ENCODE results near the gene CD47. TPM values are rescaled to one million over a fixed set of nuclear protein-coding genes. Genes with fewer than 3 reads are reported as not detected.

The CD47 gene
- total RNA-seq, 1 experiment from 2014 or later: 89.7 TPM

- ChIA-PET CTCF (no interaction called here), POLR2A (no interaction called here)
- no TSS peak for BruUV-seq (replicated peaks)
- H3K27ac ChIP-seq (ENCODE audit: low read length): no peak overlapping the region
- no peak for ATAC-seq
- H3K36me3 ChIP-seq (ENCODE audit: control insufficient read depth, insufficient read depth, low read length): no peaks in the 10 kb centered on the region
- no peaks in the 10 kb centered on the region for H3K4me1 ChIP-seq (ENCODE audit: control insufficient read depth, insufficient read depth, low read length)
- intact Hi-C loops (cut with micrococcal nuclease; ENCODE audit: unreplicated experiment): no loop called here
- in situ Hi-C loops (cut with HindIII; ENCODE audit: low pct_unique_long_range_greater_than_20kb, low sequenced_read_pairs): no loop called here
- no peak overlapping the region for H3K4me3 ChIP-seq (ENCODE audit: low read depth in 2 of 2, low read length in 2 of 2)
- H3K27me3 ChIP-seq (ENCODE audit: control insufficient read depth, insufficient read depth, low read length): no peaks in the 10 kb centered on the region
- no peak for DNase-seq (ENCODE audit: low read depth, low spot score)
- no peaks in the 10 kb centered on the region for H3K9me3 ChIP-seq (ENCODE audit: control insufficient read depth, insufficient read depth, low read depth, low read length)
- TF ChIP-seq SIN3A (IDR thresholded peaks at IDR 0.05; ENCODE audit: borderline replicate concordance, insufficient read depth, low read depth, low read length): no peak
- no peak for TF ChIP-seq REST (IDR thresholded peaks at IDR 0.05; ENCODE audit: insufficient read depth in 1 of 2, low read depth in 2 of 2, low read length in 1 of 2)
- TF ChIP-seq TCF7L2 (IDR thresholded peaks at IDR 0.05; ENCODE audit: low read depth, low read length): no peak
- TF ChIP-seq CTCF (IDR thresholded peaks at IDR 0.05): no peak
- no peak for TF ChIP-seq POLR2AphosphoS5 (IDR thresholded peaks at IDR 0.05; ENCODE audit: low read depth, low read length)
These were observed 8.4 kb upstream of the CD47 start for GRCh38 chr3:108099244-108099643.

- no peak for ATAC-seq
- in situ Hi-C loops (cut with HindIII; ENCODE audit: low pct_unique_long_range_greater_than_20kb, low sequenced_read_pairs) (no loop called here), intact Hi-C loops (cut with micrococcal nuclease; ENCODE audit: unreplicated experiment) (no loop called here)
- no TSS peak for BruUV-seq (replicated peaks)
- H3K36me3 ChIP-seq (ENCODE audit: control insufficient read depth, insufficient read depth, low read length): no peaks in the 10 kb centered on the region
- no peaks in the 10 kb centered on the region for H3K27me3 ChIP-seq (ENCODE audit: control insufficient read depth, insufficient read depth, low read length)
- H3K27ac ChIP-seq (ENCODE audit: low read length): no peak overlapping the region
- H3K4me3 ChIP-seq (ENCODE audit: low read depth in 2 of 2, low read length in 2 of 2): no peak overlapping the region
- no peaks in the 10 kb centered on the region for H3K4me1 ChIP-seq (ENCODE audit: control insufficient read depth, insufficient read depth, low read length)
- ChIA-PET POLR2A (no interaction called here), CTCF (no interaction called here)
- no peak for DNase-seq (ENCODE audit: low read depth, low spot score)
- TF ChIP-seq SIN3A (IDR thresholded peaks at IDR 0.05; ENCODE audit: borderline replicate concordance, insufficient read depth, low read depth, low read length) (no peak), CTCF (IDR thresholded peaks at IDR 0.05) (no peak), TCF7L2 (IDR thresholded peaks at IDR 0.05; ENCODE audit: low read depth, low read length) (no peak), REST (IDR thresholded peaks at IDR 0.05; ENCODE audit: insufficient read depth in 1 of 2, low read depth in 2 of 2, low read length in 1 of 2) (no peak), POLR2AphosphoS5 (IDR thresholded peaks at IDR 0.05; ENCODE audit: low read depth, low read length) (no peak)
- H3K9me3 ChIP-seq (ENCODE audit: control insufficient read depth, insufficient read depth, low read depth, low read length): no peaks in the 10 kb centered on the region
These were observed 7.2 kb upstream of the CD47 start for GRCh38 chr3:108098003-108098370.

Data from Panc1 (cell line).